ENCODE results near the gene MPPED1.

The MPPED1 gene

DNA sequence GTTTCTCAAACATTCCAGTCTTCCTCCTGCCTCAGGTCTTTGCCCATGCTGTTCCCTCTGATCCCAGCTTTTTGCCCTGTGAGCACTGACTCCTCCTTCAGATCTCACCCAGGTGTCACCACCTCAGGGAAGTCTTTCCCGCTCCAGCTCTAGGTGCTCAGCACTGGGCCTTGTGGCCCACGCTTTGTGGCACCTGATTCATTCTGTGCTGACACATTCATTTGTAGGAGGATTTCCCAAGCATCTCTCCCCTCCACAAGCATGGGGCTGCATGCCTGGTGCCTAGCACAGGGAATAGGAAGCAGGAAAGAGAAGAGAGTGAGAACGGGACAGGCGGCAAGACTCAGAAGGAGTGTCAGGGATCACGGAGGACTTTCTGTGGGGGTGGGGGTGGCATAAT lies 17.6 kb downstream of the MPPED1 start:
- Histone ChIP-seq H3K36me3 (no peaks in the 10 kb centered on the region), H3K27ac (no peak overlapping the region), H3K9me3 (ENCODE audit: severe bottlenecking) (no peaks in the 10 kb centered on the region), H3K27me3 (ENCODE audit: insufficient read depth, low read depth, severe bottlenecking) (no peaks in the 10 kb centered on the region), H3K4me3 (ENCODE audit: low read depth, low read length) (no peak overlapping the region)
- TF ChIP-seq, protein P1, sequence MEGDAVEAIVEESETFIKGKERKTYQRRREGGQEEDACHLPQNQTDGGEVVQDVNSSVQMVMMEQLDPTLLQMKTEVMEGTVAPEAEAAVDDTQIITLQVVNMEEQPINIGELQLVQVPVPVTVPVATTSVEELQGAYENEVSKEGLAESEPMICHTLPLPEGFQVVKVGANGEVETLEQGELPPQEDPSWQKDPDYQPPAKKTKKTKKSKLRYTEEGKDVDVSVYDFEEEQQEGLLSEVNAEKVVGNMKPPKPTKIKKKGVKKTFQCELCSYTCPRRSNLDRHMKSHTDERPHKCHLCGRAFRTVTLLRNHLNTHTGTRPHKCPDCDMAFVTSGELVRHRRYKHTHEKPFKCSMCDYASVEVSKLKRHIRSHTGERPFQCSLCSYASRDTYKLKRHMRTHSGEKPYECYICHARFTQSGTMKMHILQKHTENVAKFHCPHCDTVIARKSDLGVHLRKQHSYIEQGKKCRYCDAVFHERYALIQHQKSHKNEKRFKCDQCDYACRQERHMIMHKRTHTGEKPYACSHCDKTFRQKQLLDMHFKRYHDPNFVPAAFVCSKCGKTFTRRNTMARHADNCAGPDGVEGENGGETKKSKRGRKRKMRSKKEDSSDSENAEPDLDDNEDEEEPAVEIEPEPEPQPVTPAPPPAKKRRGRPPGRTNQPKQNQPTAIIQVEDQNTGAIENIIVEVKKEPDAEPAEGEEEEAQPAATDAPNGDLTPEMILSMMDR (IDR thresholded peaks at IDR 0.05; ENCODE audit: low read depth, low read length), result no peak
- DNase-seq, result no peak

DNA sequence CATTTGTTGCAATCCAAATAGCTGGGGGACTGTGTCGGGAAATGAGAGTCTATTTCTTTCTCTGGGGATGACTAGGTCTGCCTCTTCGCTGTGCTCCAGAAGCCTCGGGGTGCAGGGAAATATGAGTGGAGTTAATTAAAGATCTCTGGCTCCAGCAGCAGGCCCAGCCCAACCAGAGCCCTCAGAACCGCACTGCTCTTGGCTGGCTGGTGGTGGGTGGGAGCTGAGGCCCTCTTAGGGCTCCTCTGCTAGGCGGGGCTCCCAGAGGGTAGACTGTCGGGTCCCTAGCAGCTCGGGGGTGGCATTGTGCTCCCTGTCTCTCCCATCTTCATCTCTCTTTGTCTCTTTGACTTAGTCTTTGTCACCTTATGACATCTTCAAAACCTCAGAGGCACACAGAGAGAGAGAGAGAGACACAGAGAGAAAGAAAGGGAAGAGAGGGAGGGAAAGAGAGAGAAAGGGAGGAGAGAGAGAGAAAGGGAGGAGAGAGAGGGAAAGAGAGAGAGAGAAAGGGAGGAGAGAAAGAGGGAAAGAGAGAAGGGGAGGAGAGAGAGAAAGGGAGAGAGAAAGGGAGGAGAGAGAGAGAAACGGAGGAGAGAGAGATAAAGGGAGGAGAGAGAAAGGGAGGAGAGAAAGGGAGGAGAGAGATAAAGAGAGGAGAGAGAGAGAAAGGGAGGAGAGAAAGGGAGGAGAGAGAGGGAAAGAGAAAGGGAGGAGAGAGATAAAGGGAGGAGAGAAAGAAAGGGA lies 20.2 kb downstream of the MPPED1 start:
- Histone ChIP-seq H3K27me3 (ENCODE audit: insufficient read depth, low read depth, severe bottlenecking) (no peaks in the 10 kb centered on the region), H3K4me3 (ENCODE audit: low read depth, low read length) (no peak overlapping the region)

DNA sequence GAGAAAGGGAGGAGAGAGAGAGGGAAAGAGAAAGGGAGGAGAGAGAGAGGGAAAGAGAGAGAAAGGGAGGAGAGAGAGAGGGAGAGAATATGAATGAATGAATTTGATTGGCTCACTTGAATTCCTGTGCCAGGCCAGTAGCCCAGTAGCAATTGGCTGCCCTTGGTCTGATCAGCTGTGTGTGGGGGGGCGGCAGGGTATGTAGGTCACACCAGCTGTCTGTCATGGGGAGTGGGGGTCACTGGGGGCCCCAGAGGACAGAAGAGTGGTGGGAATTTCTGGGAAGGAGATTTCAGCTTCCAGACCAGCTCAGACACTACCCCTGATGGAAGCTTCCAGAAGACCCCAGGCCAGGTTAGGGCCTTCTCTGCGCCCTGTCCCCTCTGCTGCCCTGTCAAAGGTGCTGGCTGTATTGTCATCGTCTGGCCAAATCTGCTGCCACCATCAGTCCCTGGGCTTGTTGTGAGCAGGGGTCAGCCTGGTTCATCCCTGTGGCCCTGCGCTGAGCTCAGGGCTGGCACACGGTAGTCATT lies 21.1 kb downstream of the MPPED1 start:
- no peak for DNase-seq
- H3K27me3 ChIP-seq (ENCODE audit: insufficient read depth, low read depth, severe bottlenecking), result no peaks in the 10 kb centered on the region

More for the DNA sequence above, 20.2 kb downstream of the MPPED1 start:
- Histone ChIP-seq H3K36me3 (peaks cover 2% of the 10 kb centered on the region), H3K9me3 (ENCODE audit: severe bottlenecking) (no peaks in the 10 kb centered on the region), H3K27ac (no peak overlapping the region)
- TF ChIP-seq, protein P1 (IDR thresholded peaks at IDR 0.05; ENCODE audit: low read depth, low read length), result no peak
- no peak for DNase-seq

DNA sequence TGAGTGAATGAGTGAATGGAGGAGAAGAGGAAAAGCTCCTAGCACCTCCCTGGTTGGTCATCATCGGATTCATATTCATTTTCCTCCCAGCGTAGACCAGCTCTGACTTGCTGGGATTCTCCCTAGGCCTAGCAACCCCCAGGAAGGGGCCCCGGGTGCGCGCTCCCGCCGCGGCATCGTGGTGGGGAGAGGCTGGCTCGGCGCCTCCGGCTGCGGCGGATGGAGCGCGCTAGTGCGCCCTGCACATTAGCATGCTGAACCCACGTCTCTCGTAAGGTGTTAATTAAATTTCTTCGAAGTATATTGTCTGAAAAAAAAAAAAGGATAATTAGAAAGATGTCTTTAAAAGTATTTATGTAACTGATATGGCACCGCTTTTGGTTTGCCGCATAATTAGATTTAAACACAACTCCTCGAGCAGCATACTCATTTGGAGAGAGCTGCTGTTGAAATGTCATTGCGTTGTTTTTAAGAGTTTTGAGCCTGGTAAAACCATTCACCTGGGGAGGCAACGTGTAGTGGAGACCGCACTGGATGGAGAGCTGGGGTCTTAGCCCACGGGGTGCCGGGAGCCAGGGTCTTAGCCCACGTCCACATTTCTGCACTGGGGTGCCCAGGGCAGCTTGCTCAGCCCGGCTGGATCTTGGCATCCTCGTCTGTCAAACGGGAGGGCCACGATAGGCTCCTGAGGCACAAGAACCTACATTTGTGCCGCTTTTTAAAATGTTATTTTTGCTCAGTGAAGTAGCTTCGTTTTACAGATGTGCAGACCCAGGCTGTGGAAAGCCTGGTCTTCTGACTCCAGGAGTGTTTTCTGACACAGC lies 21.8 kb downstream of the MPPED1 start:
- Histone ChIP-seq H3K36me3 (peaks cover 6% of the 10 kb centered on the region), H3K27ac (no peak overlapping the region), H3K27me3 (ENCODE audit: insufficient read depth, low read depth, severe bottlenecking) (no peaks in the 10 kb centered on the region), H3K9me3 (ENCODE audit: severe bottlenecking) (no peaks in the 10 kb centered on the region), H3K4me3 (ENCODE audit: low read depth, low read length) (no peak overlapping the region)
- DNase-seq, result no peak
- TF ChIP-seq, protein P1 (IDR thresholded peaks at IDR 0.05; ENCODE audit: low read depth, low read length), result no peak

More for the DNA sequence above, 21.1 kb downstream of the MPPED1 start:
- Histone ChIP-seq H3K9me3 (ENCODE audit: severe bottlenecking) (no peaks in the 10 kb centered on the region), H3K36me3 (peaks cover 6% of the 10 kb centered on the region), H3K27ac (no peak overlapping the region), H3K4me3 (ENCODE audit: low read depth, low read length) (no peak overlapping the region)
- TF ChIP-seq, protein P1 (IDR thresholded peaks at IDR 0.05; ENCODE audit: low read depth, low read length), result no peak

DNA sequence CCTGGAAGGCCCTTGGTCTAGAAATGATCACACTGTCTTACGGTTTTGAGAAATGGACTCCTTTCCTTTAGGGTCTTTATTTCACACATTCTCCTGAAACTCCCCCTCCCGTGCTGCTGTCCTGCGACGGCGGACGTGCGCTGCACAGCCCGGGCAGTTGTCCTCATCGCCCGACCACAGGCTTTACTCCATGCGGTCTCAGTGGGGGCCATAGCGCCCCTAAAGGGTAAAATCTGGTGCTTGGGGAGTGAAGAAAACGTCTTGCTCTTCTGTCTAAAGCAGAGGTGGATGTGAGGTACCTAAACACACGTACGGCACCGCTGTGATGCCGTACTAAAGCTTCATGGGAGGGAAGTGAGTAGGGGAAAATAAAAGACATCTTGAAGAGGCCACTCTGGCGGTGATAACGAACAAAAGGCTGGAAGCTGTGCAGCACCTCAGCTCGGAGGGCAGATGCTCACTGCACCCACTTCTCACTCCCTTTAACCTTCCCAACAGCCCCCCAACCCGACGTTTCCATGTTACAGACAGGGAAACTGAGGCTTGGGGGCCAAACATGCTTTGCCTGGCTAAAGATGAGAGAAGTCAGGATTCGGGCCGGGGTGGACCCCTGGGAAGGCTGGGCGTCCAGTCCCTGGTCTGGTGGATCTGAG lies 22.6 kb downstream of the MPPED1 start:
- Histone ChIP-seq H3K27me3 (ENCODE audit: insufficient read depth, low read depth, severe bottlenecking) (no peaks in the 10 kb centered on the region), H3K9me3 (ENCODE audit: severe bottlenecking) (no peaks in the 10 kb centered on the region), H3K27ac (no peak overlapping the region), H3K4me3 (ENCODE audit: low read depth, low read length) (no peak overlapping the region), H3K36me3 (peaks cover 6% of the 10 kb centered on the region)
- DNase-seq, result no peak
- TF ChIP-seq, protein P1 (IDR thresholded peaks at IDR 0.05; ENCODE audit: low read depth, low read length), result no peak

Data from WERI-Rb-1 (cell line).